H1 (cell line): ENCODE results near the gene EPB41L2. TPM values are rescaled to one million over a fixed set of nuclear protein-coding genes. Genes with fewer than 3 reads are reported as not detected.

ENCODE experiments used
- CTCF ChIA-PET: fragments of 300-600 bp; sonication (Branson Sonifier 250); formaldehyde crosslinking; loops from one replicate; lab custom pipeline; 2021; ENCODE audit not compliant: partially characterized antibody; lab: Charles Lee
- POLR2A ChIA-PET: fragments of 300-600 bp; sonication (Branson Sonifier 250); formaldehyde crosslinking; loops from one replicate; lab custom pipeline; 2021; ENCODE audit warnings: inconsistent platforms; ENCODE audit not compliant: partially characterized antibody; lab: Charles Lee
- DNase-seq, 2 experiments: peaks; one replicate each; pipeline versions ENCODE4 v3.0.0 to v3.0.0-alpha.2; 2010 to 2022; ENCODE audit warnings: low spot score in 2 of 2, low read depth in 1 of 2, mixed read lengths in 1 of 2
- FAIRE-seq: peaks from 2 replicates; lab custom pipeline; 2011; peaks lifted over from hg19 to GRCh38; lab: Jason Lieb, UNC
- H2AFZ ChIP-seq: 2 replicates; pipeline ENCODE4 v1.8.1; 2012; ENCODE audit warnings: low read length, inconsistent platforms
- H2AK5ac ChIP-seq: 2 replicates; pipeline ENCODE4 v1.6.1; 2013; ENCODE audit warnings: low read depth, low read length
- H2BK120ac ChIP-seq: replicated peaks from 2 replicates; pipeline ENCODE3; 2013; ENCODE audit warnings: low read depth, low read length, inconsistent platforms
- H2BK12ac ChIP-seq: 2 replicates; pipeline ENCODE4 v1.6.1; 2013; ENCODE audit warnings: low read depth, low read length
- H2BK15ac ChIP-seq: 2 replicates; pipeline ENCODE4 v1.6.1; 2013; ENCODE audit warnings: low read length
- H2BK20ac ChIP-seq: 2 replicates; pipeline ENCODE4 v1.6.1; 2013; ENCODE audit warnings: low read length
- H2BK5ac ChIP-seq: 2 replicates; pipeline ENCODE4 v1.6.1; 2013; ENCODE audit warnings: low read depth, low read length
- H3K14ac ChIP-seq: 2 replicates; pipeline ENCODE4 v1.6.1; 2013; ENCODE audit warnings: inconsistent platforms; ENCODE audit not compliant: insufficient read length
- H3K18ac ChIP-seq: 2 replicates; pipeline ENCODE4 v1.6.1; 2013; ENCODE audit warnings: low read length; ENCODE audit errors: extremely low read depth
- H3K23ac ChIP-seq: 2 replicates; pipeline ENCODE4 v1.6.1; 2013; ENCODE audit warnings: inconsistent platforms; ENCODE audit not compliant: insufficient read length
- H3K23me2 ChIP-seq: 2 replicates; pipeline ENCODE4 v1.6.1; 2013; ENCODE audit warnings: low read depth, low read length
- H3K27ac ChIP-seq: 2 replicates; pipeline ENCODE4 v1.6.1; 2011; ENCODE audit warnings: low read depth, low read length, inconsistent platforms
- H3K27me3 ChIP-seq, 4 experiments: replicated peaks in 1 of 4; 1 replicate in 1 of 4; 2 replicates in 3 of 4; pipeline versions ENCODE4 v1.6.1 to v1.8.1; 2011 to 2013; ENCODE audit warnings: low read length in 3 of 4, mild to moderate bottlenecking in 3 of 4, inconsistent platforms in 2 of 4, mixed read lengths in 2 of 4, moderate library complexity in 1 of 4; ENCODE audit not compliant: control insufficient read depth in 3 of 4, insufficient read depth in 3 of 4; ENCODE audit errors: extremely low read depth in 1 of 4
- H3K36me3 ChIP-seq, 4 experiments: 2 replicates each; pipeline versions ENCODE4 v1.6.1 to v1.8.1; 2011 to 2013; ENCODE audit warnings: mild to moderate bottlenecking in 4 of 4, low read length in 3 of 4, moderate library complexity in 2 of 4, control low read depth in 1 of 4, inconsistent platforms in 1 of 4; ENCODE audit not compliant: insufficient read depth in 4 of 4, control insufficient read depth in 2 of 4
- H3K4ac ChIP-seq: replicated peaks from 2 replicates; pipeline ENCODE3; 2013; ENCODE audit warnings: low read length, low read depth, mixed read lengths, inconsistent platforms; ENCODE audit not compliant: insufficient read length
- H3K4me1 ChIP-seq, 4 experiments: replicated peaks in 1 of 4; 1 replicate in 1 of 4; 2 replicates in 3 of 4; pipeline versions ENCODE4 v1.6.1 to v1.8.1; 2011 to 2013; ENCODE audit warnings: low read length in 3 of 4, inconsistent platforms in 2 of 4, mixed read lengths in 1 of 4; ENCODE audit not compliant: insufficient read depth in 4 of 4, control insufficient read depth in 3 of 4
- H3K4me2 ChIP-seq, 2 experiments: 2 replicates each; pipeline versions ENCODE4 v1.6.1 to v1.8.1; 2011 to 2013; ENCODE audit warnings: low read depth in 2 of 2, low read length in 2 of 2, control low read depth in 1 of 2, inconsistent platforms in 1 of 2, mild to moderate bottlenecking in 1 of 2; ENCODE audit not compliant: insufficient read depth in 1 of 2
- H3K4me3 ChIP-seq, 4 experiments: fragments of 200-600, 300-600 bp in 1 of 4; sonication (generic), shearing (Covaris generic), sonication (Bioruptor Twin) in 1 of 4; 2 replicates each; pipeline versions ENCODE4 v1.5.1 to v1.8.1; 2011 to 2016; ENCODE audit warnings: low read length in 4 of 4, low read depth in 3 of 4, control low read depth in 2 of 4, inconsistent platforms in 2 of 4, mild to moderate bottlenecking in 2 of 4, mixed read lengths in 1 of 4, moderate library complexity in 1 of 4; ENCODE audit not compliant: insufficient read depth in 2 of 4; ENCODE audit errors: extremely low read depth in 1 of 4
- H3K56ac ChIP-seq: replicated peaks from 2 replicates; pipeline ENCODE3; 2013; ENCODE audit warnings: low read depth, mild to moderate bottlenecking, mixed read lengths, low read length, inconsistent platforms; ENCODE audit not compliant: insufficient read length
- H3K79me1 ChIP-seq: 2 replicates; pipeline ENCODE4 v1.6.1; 2013; ENCODE audit warnings: low read depth, low read length, control low read depth
- H3K79me2 ChIP-seq, 2 experiments: 2 replicates each; pipeline versions ENCODE4 v1.6.1 to v1.8.1; 2012 to 2013; ENCODE audit warnings: low read length in 2 of 2, mild to moderate bottlenecking in 2 of 2, inconsistent platforms in 1 of 2; ENCODE audit not compliant: insufficient read depth in 2 of 2, control insufficient read depth in 1 of 2
- H3K9ac ChIP-seq, 4 experiments: replicated peaks in 1 of 4; 1 replicate in 1 of 4; 2 replicates in 3 of 4; pipeline versions ENCODE4 v1.6.1 to v1.8.1; 2011 to 2013; ENCODE audit warnings: low read depth in 3 of 4, low read length in 3 of 4, control low read depth in 2 of 4, mild to moderate bottlenecking in 2 of 4, moderate library complexity in 2 of 4, inconsistent platforms in 1 of 4; ENCODE audit errors: extremely low read depth in 1 of 4
- H3K9me3 ChIP-seq, 2 experiments: 2 replicates each; pipeline versions ENCODE4 v1.6.1 to v1.8.1; 2012 to 2013; ENCODE audit warnings: mild to moderate bottlenecking in 2 of 2, moderate library complexity in 2 of 2, control low read depth in 1 of 2, inconsistent platforms in 1 of 2, low read depth in 1 of 2, low read length in 1 of 2, mixed read lengths in 1 of 2; ENCODE audit not compliant: insufficient read depth in 2 of 2
- H4K20me1 ChIP-seq, 2 experiments: replicated peaks in 1 of 2; 2 replicates each; pipeline versions ENCODE3 to v1.8.1; 2011 to 2013; ENCODE audit warnings: inconsistent platforms in 2 of 2, low read length in 2 of 2, mild to moderate bottlenecking in 1 of 2; ENCODE audit not compliant: insufficient read depth in 2 of 2, control insufficient read depth in 1 of 2
- H4K5ac ChIP-seq: 2 replicates; pipeline ENCODE4 v1.6.1; 2013; ENCODE audit warnings: low read length, low read depth, mixed read lengths, inconsistent platforms; ENCODE audit not compliant: insufficient read length
- H4K8ac ChIP-seq: 2 replicates; pipeline ENCODE4 v1.8.0; 2013; ENCODE audit warnings: mild to moderate bottlenecking, moderate library complexity, low read length, inconsistent platforms; ENCODE audit not compliant: insufficient read depth; ENCODE audit errors: extremely low read depth
- H4K91ac ChIP-seq: replicated peaks from 2 replicates; pipeline ENCODE3; 2013; ENCODE audit warnings: low read length, mixed read lengths, inconsistent platforms; ENCODE audit not compliant: insufficient read length
- CHD1 ChIP-seq: IDR thresholded peaks from 2 replicates; pipeline ENCODE4 v1.6.1; 2012; ENCODE audit warnings: low read depth, low read length, improper control_type of control experiment
- GABPA ChIP-seq: IDR thresholded peaks from 2 replicates; pipeline ENCODE4 v1.6.1; 2011; ENCODE audit warnings: mild to moderate bottlenecking, low read length, moderate library complexity, borderline replicate concordance; ENCODE audit not compliant: insufficient read depth
- RAD21 ChIP-seq, 2 experiments: IDR thresholded peaks in 1 of 2; conservative IDR thresholded peaks in 1 of 2; 2 replicates each; pipeline ENCODE4 v1.6.1; 2011; ENCODE audit warnings: low read depth in 2 of 2, low read length in 2 of 2, improper control_type of control experiment in 1 of 2, inconsistent platforms in 1 of 2, mild to moderate bottlenecking in 1 of 2, moderate library complexity in 1 of 2
- ZNF274 ChIP-seq: IDR thresholded peaks from 2 replicates; pipeline ENCODE4 v1.7.0; 2012; ENCODE audit warnings: low read length, borderline replicate concordance; ENCODE audit errors: extremely low read depth
- WGBS, 2 experiments: shearing (Covaris generic) in 1 of 2; methylation state at CpG; one replicate each; pipeline versions ENCODE4 v1.1.6 to v1.1.7; 2013 to 2015; ENCODE audit warnings: low lambda C conversion rate in 2 of 2, mixed read lengths in 2 of 2, inconsistent platforms in 1 of 2, low coverage in 1 of 2, missing lambda C conversion rate in 1 of 2; ENCODE audit not compliant: insufficient replicate concordance in 2 of 2, insufficient coverage in 1 of 2, insufficient read length in 1 of 2; ENCODE audit errors: extremely low coverage in 1 of 2, missing lambda C conversion rate in 1 of 2; 5-methylcytosine and 5-hydroxymethylcytosine counted together
- polyA plus RNA-seq, 7 experiments: library from polyadenylated mRNA; depleted of rRNA in 3 of 7; stranded (reverse) in 5 of 7; unstranded in 2 of 7; fragments of >200 nt in 5 of 7; fragments of 200-250 nt in 2 of 7; gene quantifications; 1 replicate in 5 of 7; 2 replicates in 1 of 7; 4 replicates in 1 of 7; pipeline versions ENCODE4 v1.2.1 to v1.2.3, GENCODE V29; 2011 to 2013; ENCODE audit warnings: missing spikeins in 2 of 7, mixed read lengths in 2 of 7
- total RNA-seq: library from RNA; stranded (reverse); fragmentation: NEBNext Ultra II Directional; extraction: Animal tissue kit (Norgen Biotek cat#: 25700); gene quantifications from 2 replicates; pipeline ENCODE4 v1.2.1, GENCODE V29; 2021

The EPB41L2 gene
- total and polyA plus RNA-seq, 2 of the 8 experiments (the other 6 are each of a cell fraction or from before 2014, with no cell fraction given): 22.5 to 123 TPM

- Histone ChIP-seq H3K4ac (no peak overlapping the region), H3K36me3 (no peaks in the 10 kb centered on the region), H4K8ac (no peak overlapping the region), H3K23ac (no peak overlapping the region), H3K9ac (no peak overlapping the region), H2BK5ac (no peak overlapping the region), H3K9me3 (no peaks in the 10 kb centered on the region), H2BK15ac (no peak overlapping the region), H3K79me2 (no peaks in the 10 kb centered on the region), H4K5ac (no peak overlapping the region)
- DNase-seq: no peak
- TF ChIP-seq CHD1 (no peak), RAD21 (IDR thresholded peaks at IDR 0.05 in 1 of 2, conservative IDR thresholded peaks at IDR 0.05 in 1 of 2; ENCODE audit: low read depth in 2 of 2, low read length in 2 of 2) (no peak), GABPA (no peak), ZNF274 (no peak)
- TF ChIP-seq, all 59 proteins: peak for 0
- no peaks in the 10 kb centered on the region for H4K20me1 ChIP-seq
- no peak overlapping the region for H2AK5ac ChIP-seq
- H3K14ac ChIP-seq: no peak overlapping the region
- FAIRE-seq: no peak
- H3K56ac ChIP-seq: no peak overlapping the region
- no peaks in the 10 kb centered on the region for H3K4me1 ChIP-seq
- H3K4me3 ChIP-seq: no peak overlapping the region
- no peak overlapping the region for H3K18ac ChIP-seq
- no peaks in the 10 kb centered on the region for H3K79me1 ChIP-seq
- H2AFZ ChIP-seq: peak overlapping the region; percentile 83; the same call in 1 of the 2 replicates
- H4K91ac ChIP-seq: no peak overlapping the region
- POLR2A ChIA-PET: no interaction called here
- H2BK20ac ChIP-seq: no peak overlapping the region
- CTCF ChIA-PET: interaction anchor here (2.4 kb wide), 1 partner anchor 14 kb away, joined by 16 read pairs; no protein-coding TSS in a partner anchor
- no peak overlapping the region for H3K4me2 ChIP-seq
- H3K27ac ChIP-seq: no peak overlapping the region
- H2BK12ac ChIP-seq: no peak overlapping the region
- H2BK120ac ChIP-seq: no peak overlapping the region
- 91% methylated on average over 3 of the region's 3 CpGs; no CpG with 5 or more reads in 1 of the 2 experiments for WGBS, 2 experiments
- peaks cover 2% of the 10 kb centered on the region; the same call in 1 of the 2 replicates for H3K23me2 ChIP-seq
- H3K27me3 ChIP-seq: no peaks in the 10 kb centered on the region
These were observed 7.0 kb upstream of the EPB41L2 start for GRCh38 chr6:131070061-131070460.
